ENCODE measurements around the gene EIF4E1B. TPM values are rescaled to one million over a fixed set of nuclear protein-coding genes. Genes with fewer than 3 reads are reported as not detected.

The EIF4E1B gene
- total RNA-seq, 4 donors from 2014 or later, result not detected

DNA sequence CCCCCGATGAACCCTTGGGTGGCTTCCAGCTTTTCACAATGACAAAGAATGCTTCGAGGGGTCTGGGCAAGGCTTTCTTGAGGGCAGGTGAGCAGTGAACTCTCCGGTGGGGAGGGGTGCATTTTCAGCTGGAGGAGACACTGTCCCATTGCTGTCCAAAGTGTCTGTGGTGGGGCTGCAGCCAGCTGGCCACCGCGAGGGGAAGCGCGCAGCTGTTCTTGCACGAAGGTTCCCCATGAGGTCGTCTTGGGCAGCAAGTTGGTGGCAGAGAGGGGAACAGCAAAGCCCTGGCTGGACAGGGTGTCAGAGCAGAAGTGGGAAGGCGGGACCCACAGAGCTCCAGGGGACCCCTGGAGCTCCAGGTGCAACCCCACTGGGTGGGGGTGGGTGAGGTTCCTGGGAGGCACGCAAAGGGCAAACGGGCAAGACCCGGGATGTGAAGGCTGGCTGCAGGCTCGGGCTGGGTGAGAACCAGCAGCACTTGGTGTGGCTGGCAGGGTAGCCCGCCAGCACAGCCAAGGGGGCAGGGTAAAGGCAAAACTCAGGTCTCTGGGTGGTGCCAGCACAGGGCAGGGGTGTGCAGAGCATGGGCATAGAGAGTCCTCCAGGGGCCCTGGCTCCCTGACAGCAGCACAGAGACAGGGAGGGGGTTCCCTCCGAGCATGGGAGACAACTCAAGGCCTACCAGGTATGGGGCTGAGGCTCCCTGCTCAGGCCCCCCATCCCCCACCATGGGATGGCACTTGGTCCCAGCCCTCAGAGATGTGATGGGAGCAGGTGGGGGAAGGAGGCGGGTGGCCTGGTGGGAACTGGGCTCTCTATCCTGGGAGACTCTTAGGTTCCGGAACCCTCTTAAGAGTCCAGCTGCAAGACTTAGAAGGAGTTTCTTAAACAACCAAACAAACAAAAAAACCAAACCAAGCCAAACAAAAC lies 43.4 kb downstream of the EIF4E1B start:
- TF ChIP-seq POLR2A (IDR thresholded peaks at IDR 0.05) (no peak), EP300 (IDR thresholded peaks at IDR 0.05) (no peak), POLR2AphosphoS5 (IDR thresholded peaks at IDR 0.05) (no peak)
- TF ChIP-seq, protein P1, sequence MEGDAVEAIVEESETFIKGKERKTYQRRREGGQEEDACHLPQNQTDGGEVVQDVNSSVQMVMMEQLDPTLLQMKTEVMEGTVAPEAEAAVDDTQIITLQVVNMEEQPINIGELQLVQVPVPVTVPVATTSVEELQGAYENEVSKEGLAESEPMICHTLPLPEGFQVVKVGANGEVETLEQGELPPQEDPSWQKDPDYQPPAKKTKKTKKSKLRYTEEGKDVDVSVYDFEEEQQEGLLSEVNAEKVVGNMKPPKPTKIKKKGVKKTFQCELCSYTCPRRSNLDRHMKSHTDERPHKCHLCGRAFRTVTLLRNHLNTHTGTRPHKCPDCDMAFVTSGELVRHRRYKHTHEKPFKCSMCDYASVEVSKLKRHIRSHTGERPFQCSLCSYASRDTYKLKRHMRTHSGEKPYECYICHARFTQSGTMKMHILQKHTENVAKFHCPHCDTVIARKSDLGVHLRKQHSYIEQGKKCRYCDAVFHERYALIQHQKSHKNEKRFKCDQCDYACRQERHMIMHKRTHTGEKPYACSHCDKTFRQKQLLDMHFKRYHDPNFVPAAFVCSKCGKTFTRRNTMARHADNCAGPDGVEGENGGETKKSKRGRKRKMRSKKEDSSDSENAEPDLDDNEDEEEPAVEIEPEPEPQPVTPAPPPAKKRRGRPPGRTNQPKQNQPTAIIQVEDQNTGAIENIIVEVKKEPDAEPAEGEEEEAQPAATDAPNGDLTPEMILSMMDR (IDR thresholded peaks at IDR 0.05), result no peak
- Histone ChIP-seq H3K27me3 (peaks cover 73% of the 10 kb centered on the region), H3K9me3 (no peaks in the 10 kb centered on the region), H3K27ac (no peak overlapping the region), H3K4me1 (no peaks in the 10 kb centered on the region), H3K36me3 (no peaks in the 10 kb centered on the region), H3K4me3 (no peak overlapping the region)
- ATAC-seq, result no peak
- WGBS, 2 donors (ENCODE audit: low coverage in 1 of 2), result 90 to 100% methylated on average over 1 to 2 of the region's 18 CpGs

DNA sequence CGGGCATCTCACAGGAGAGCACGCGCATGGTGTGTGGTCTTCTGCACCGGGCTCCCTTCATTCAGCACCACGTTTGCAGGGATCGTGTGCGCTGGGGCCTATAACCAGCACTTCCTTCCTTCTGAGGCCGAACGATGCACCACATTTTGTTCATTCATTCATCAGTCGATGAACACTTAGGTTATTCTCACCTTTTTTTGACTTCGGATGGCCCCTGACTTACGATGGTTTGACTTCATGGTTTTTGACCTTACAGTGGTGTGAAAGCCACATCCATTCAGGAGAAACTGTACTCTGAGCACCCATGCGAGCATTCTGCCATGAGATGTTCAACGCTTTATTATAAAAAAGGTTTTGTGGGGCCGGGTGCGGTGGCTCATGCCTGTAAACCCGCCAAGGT lies 44.3 kb downstream of the EIF4E1B start:
- Histone ChIP-seq H3K9me3 (no peaks in the 10 kb centered on the region), H3K4me1 (peaks cover 0 to 3% (median 0%) of the 10 kb centered on the region in 3 donors), H3K27me3 (peaks cover 73% of the 10 kb centered on the region), H3K4me3 (no peak overlapping the region), H3K27ac (no peak overlapping the region), H3K36me3 (no peaks in the 10 kb centered on the region)
- 81 to 88% methylated on average over 13 to 14 of the region's 17 CpGs for WGBS, 2 donors (ENCODE audit: low coverage in 1 of 2)
- TF ChIP-seq POLR2AphosphoS5 (IDR thresholded peaks at IDR 0.05) (no peak), EP300 (IDR thresholded peaks at IDR 0.05) (no peak), POLR2A (IDR thresholded peaks at IDR 0.05) (no peak)
- TF ChIP-seq, protein P1 (IDR thresholded peaks at IDR 0.05), result no peak
- no peak for ATAC-seq

DNA sequence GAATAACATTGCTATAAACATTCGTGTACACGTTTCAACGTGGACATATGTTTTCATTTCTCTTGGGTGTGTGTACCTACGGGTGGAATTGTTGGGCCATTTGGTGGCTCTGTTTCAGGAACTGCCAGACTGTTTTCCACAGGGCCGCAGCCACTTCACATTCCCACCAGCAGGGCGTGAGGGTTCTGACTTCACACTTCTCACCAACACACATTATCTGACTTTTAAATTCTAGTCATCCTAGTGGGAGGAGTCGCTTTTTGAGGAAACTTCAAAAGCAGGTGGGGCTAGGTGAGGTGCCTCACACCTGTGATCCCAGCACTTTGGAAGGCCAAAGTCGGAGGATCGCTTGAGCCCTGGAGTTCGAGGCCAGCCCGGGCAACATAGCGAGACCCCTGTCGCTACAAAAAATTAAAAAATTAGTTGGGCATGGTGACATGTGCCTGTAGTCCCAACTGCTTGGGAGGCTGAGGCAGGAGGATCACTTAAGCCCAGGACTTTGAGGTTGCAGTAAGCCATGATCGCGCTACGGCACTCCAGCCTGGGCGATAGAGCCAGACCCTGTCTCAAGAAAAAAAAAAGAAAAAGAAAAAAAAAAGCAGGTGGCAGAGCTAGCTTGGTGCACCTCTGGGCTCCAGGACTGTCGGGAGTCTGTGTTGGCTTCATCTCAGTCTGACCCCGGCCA lies 45.3 kb downstream of the EIF4E1B start:
- H3K4me1 ChIP-seq, result peaks cover 0 to 10% (median 2%) of the 10 kb centered on the region in 3 donors
- H3K27me3 ChIP-seq, result peaks cover 73% of the 10 kb centered on the region
- WGBS, 2 donors (ENCODE audit: low coverage in 1 of 2), result 45 to 59% methylated on average over 10 to 18 of the region's 19 CpGs
- TF ChIP-seq EP300 (IDR thresholded peaks at IDR 0.05), result no peak
- TF ChIP-seq, protein P1 (IDR thresholded peaks at IDR 0.05), result peak in 3 of 4 experiments; percentile 6 to 14 (median 12)
- TF ChIP-seq POLR2AphosphoS5 (IDR thresholded peaks at IDR 0.05), result no peak
- ATAC-seq, result no peak
- no peak overlapping the region for H3K27ac ChIP-seq
- no peaks in the 10 kb centered on the region for H3K36me3 ChIP-seq
- no peaks in the 10 kb centered on the region for H3K9me3 ChIP-seq
- no peak overlapping the region for H3K4me3 ChIP-seq

DNA sequence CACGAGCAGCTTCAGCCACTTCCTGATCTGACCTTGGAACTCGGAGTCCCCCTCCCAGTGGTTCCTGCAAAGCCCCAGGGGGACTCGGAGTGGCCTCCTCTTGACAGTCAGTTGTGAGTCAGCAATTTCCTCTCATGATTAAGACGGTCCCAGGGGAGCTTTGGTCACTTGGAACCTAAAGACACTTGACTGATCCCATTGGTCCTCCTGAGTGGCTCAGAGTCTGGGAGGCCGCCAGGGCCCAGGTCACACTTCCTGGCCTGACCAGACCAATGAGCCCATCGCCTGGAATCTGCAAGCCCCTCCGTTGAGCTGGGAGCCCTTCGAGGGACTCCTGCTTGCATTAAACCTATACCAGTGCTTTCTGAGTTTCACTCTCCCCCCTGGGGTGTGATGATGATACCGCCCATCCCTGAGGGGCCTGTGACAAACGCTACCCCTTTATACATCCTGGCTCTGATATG lies 45.9 kb downstream of the EIF4E1B start:
- no peak for ATAC-seq
- WGBS, 2 donors (ENCODE audit: low coverage in 1 of 2), result 40% methylated on average over 2 of the region's 10 CpGs; no CpG with 5 or more reads in 1 of the 2 donors
- peaks cover 74% of the 10 kb centered on the region for H3K27me3 ChIP-seq
- H3K4me3 ChIP-seq, result no peak overlapping the region
- no peaks in the 10 kb centered on the region for H3K36me3 ChIP-seq
- no peak overlapping the region for H3K27ac ChIP-seq
- TF ChIP-seq POLR2AphosphoS5 (IDR thresholded peaks at IDR 0.05) (no peak), EP300 (IDR thresholded peaks at IDR 0.05) (no peak), POLR2A (IDR thresholded peaks at IDR 0.05) (no peak)
- TF ChIP-seq, protein P1 (IDR thresholded peaks at IDR 0.05), result no peak
- H3K4me1 ChIP-seq, result peaks cover 0 to 10% (median 2%) of the 10 kb centered on the region in 3 donors
- no peaks in the 10 kb centered on the region for H3K9me3 ChIP-seq
